ENCODE results near the gene TEPSIN. TPM values are rescaled to one million over a fixed set of nuclear protein-coding genes. Genes with fewer than 3 reads are reported as not detected.

Gene TEPSIN
- total RNA-seq, 4 donors from 2014 or later = 37.9 to 82.2 (median 64.9) TPM

DNA sequence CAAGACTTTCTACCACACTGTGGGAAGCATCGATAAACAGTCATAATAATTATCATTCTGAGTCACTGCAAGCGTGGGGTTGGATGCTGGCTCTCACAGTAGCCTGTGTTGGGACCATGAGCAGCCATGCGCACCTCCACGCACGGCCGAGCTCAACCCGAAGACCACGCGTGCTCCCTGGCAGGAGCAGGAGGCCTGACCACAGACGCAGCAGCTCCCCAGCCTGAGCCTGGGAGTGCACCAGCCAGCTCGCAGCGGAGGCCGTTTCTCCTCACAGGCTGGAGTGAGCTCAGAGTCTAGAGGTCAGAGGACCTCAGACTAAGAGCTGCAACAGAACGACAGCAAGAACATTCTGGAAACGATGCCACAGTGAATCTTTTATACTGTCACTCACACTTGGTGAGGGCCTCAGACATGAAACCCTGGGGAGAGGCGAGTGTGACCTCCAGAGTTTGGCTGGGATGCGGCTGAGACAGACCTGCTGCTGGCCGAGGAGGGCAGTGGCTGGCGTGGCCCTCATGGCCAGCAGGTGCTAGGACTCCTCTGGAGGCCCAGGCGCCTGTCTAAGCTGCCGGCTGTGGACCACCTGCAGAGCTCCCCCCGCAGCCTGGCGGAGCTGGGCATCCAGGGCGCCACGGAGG lies 6.3 kb upstream of the TEPSIN start:
- H3K4me1 ChIP-seq = peaks cover under 1 to 6% of the 10 kb centered on the region in 2 donors
- DNase-seq = no peak
- 73 to 77% methylated on average over 14 to 20 of the region's 25 CpGs for WGBS, 2 donors
- TF ChIP-seq, protein P1, sequence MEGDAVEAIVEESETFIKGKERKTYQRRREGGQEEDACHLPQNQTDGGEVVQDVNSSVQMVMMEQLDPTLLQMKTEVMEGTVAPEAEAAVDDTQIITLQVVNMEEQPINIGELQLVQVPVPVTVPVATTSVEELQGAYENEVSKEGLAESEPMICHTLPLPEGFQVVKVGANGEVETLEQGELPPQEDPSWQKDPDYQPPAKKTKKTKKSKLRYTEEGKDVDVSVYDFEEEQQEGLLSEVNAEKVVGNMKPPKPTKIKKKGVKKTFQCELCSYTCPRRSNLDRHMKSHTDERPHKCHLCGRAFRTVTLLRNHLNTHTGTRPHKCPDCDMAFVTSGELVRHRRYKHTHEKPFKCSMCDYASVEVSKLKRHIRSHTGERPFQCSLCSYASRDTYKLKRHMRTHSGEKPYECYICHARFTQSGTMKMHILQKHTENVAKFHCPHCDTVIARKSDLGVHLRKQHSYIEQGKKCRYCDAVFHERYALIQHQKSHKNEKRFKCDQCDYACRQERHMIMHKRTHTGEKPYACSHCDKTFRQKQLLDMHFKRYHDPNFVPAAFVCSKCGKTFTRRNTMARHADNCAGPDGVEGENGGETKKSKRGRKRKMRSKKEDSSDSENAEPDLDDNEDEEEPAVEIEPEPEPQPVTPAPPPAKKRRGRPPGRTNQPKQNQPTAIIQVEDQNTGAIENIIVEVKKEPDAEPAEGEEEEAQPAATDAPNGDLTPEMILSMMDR (IDR thresholded peaks at IDR 0.05) = no peak
- TF ChIP-seq POLR2A (IDR thresholded peaks at IDR 0.05) = no peak
- peaks cover 1 to 8% of the 10 kb centered on the region in 2 donors for H3K36me3 ChIP-seq
- H3K4me3 ChIP-seq (replicated peaks in 1 of 3) = no peak overlapping the region
- H3K27ac ChIP-seq = no peak overlapping the region
- H3K27me3 ChIP-seq = no peaks in the 10 kb centered on the region
- intact Hi-C loops (cut with DNase I) = no loop called here
- no peaks in the 10 kb centered on the region for H3K9me3 ChIP-seq

DNA sequence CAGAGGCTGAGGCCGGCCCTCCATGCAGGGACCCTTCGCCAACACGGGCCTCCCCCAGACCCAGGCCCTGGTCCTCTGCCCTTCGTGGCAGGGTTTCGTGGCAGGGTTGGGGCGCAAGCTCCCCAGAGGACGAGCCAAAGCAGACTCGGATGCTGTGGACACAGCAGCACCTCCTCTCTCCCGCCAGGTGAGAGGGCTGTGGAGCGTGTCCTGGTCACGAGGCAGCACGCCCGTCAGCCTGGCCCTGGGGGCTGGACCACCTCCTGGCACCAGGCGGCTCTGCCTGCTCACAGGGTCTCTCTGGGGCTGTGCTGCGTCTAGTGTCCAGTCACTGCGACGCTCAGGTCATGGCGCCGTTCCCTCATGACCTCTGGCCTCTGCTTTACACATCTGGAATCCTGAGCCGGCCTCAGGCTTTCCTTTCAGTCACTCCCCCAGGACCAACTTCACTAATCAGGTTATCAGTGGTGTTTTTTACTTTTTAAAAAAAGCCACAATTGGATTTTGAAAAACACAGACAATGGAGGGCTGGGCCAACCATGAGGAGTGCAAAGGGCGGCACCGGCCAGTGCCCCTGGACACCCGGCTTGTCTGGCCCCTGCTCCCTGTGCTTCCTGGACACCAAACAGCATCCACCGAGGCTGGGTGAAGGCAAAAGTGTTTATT lies 5.6 kb upstream of the TEPSIN start:
- H3K4me1 ChIP-seq = peaks cover 6 to 13% of the 10 kb centered on the region in 2 donors
- no peak for TF ChIP-seq POLR2A (IDR thresholded peaks at IDR 0.05)
- TF ChIP-seq, protein P1 (IDR thresholded peaks at IDR 0.05) = no peak
- intact Hi-C loops (cut with DNase I) = no loop called here
- peaks cover 0 to 1% of the 10 kb centered on the region in 2 donors for H3K36me3 ChIP-seq
- no peak for DNase-seq
- no peaks in the 10 kb centered on the region for H3K9me3 ChIP-seq
- 74 to 79% methylated on average over 15 to 21 of the region's 24 CpGs for WGBS, 2 donors
- no peak overlapping the region for H3K4me3 ChIP-seq (replicated peaks in 1 of 3)
- no peak overlapping the region for H3K27ac ChIP-seq
- H3K27me3 ChIP-seq = no peaks in the 10 kb centered on the region

DNA sequence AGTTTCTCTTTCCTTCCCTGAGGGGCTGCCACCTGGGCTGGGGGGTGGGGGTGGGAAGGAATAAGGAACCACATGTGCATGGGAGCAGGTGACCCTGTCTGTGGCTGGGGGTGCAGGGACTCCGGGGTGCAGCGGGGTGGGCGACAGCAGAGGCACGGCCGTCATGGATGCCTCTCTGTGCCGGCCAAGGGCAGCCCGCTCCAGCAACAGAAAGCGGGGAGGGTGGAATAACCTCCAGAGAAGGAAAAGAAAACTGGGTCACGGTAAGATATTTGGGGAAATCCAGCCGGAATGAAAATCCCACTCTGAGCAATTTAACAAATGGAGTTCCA lies 4.4 kb upstream of the TEPSIN start:
- Histone ChIP-seq H3K36me3 (no peaks in the 10 kb centered on the region), H3K4me3 (replicated peaks in 1 of 3) (no peak overlapping the region), H3K9me3 (no peaks in the 10 kb centered on the region), H3K27ac (no peak overlapping the region), H3K4me1 (peaks cover 9 to 13% of the 10 kb centered on the region in 2 donors), H3K27me3 (no peaks in the 10 kb centered on the region)
- WGBS, 2 donors = 84 to 85% methylated on average over 10 of the region's 10 CpGs
- no peak for DNase-seq
- TF ChIP-seq POLR2A (IDR thresholded peaks at IDR 0.05) = no peak
- TF ChIP-seq, protein P1 (IDR thresholded peaks at IDR 0.05) = no peak
- intact Hi-C loops (cut with DNase I) = no loop called here

DNA sequence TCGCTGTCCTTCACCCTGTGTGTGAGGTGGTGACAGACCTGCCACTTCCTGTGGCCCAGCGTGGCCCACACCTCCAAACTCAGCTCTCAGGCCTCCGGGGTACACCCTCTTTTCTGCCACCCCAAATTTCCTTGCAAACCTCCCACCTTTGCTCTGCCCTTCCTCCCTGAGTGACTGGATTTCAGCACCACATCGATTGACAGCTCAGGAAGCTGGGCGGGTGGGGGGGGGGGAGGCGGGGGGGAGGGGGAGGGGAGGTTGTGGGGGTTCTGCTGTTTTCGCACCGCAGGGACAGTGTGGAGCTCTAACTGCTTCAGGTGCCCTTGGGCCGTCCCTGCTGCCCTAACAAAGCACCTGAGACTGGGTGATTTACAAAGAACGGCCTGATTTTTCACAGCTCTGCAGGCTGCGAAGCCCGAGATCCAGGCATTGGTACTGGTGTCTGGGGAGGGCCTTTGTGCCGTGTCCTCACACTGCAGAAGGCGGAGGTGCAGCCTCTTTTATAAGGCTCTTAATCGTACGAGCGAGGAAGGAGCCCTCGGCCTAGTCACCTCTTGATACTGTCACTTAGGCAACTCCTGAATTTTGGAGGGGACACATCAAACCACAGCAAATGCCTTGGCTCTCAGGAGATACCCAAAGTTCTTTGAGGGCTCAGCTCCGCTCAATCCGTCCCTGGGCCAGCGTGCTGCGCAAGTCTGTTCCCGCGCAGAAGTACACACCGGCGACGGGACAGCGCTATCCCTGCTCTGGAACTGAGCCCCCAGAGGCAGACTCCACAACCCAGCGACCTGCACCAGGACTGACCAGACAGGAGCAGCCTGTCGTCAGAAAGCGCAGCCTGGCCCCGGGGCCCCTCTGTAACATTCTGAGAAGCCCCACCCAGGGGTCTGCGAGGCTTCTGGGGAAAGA lies 3.8 kb upstream of the TEPSIN start:
- Histone ChIP-seq H3K36me3 (no peaks in the 10 kb centered on the region), H3K4me3 (replicated peaks in 1 of 3) (no peak overlapping the region), H3K27me3 (no peaks in the 10 kb centered on the region), H3K4me1 (peaks cover 15 to 17% of the 10 kb centered on the region in 2 donors), H3K9me3 (no peaks in the 10 kb centered on the region), H3K27ac (no peak overlapping the region)
- DNase-seq = no peak
- intact Hi-C loops (cut with DNase I) = no loop called here
- WGBS, 2 donors = 78 to 82% methylated on average over 19 to 27 of the region's 33 CpGs
- TF ChIP-seq POLR2A (IDR thresholded peaks at IDR 0.05) = no peak
- TF ChIP-seq, protein P1 (IDR thresholded peaks at IDR 0.05) = no peak
